GM18909 (cell line): ENCODE results near the gene WDR7.

ENCODE experiments used
- ATAC-seq: cut with Tn5 transposase; IDR thresholded peaks from one replicate; pipeline ENCODE4 v1.9.1; 2021; ENCODE audit warnings: mild to moderate bottlenecking; ENCODE audit not compliant: unreplicated experiment, poor library complexity

The WDR7 gene

DNA sequence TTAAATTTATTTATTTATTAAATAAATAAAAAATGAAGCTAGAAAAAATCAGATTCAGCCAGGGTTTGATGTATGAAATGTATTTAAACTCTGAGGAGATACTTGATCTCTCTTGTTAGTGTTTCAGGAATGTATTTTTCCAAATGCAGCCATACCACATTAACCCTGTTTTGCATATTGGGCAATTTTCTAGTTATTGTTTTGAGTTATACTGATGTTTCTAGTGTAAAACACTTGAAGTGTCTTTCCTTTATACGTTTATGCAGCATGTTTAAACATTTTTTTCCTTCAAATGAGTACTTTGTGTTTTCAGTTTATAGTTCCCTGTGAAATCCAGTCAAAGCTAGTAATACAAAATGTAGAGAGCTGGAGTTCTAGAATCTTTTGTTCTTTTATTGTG lies 69.9 kb downstream of the WDR7 start:
- no peak for ATAC-seq

DNA sequence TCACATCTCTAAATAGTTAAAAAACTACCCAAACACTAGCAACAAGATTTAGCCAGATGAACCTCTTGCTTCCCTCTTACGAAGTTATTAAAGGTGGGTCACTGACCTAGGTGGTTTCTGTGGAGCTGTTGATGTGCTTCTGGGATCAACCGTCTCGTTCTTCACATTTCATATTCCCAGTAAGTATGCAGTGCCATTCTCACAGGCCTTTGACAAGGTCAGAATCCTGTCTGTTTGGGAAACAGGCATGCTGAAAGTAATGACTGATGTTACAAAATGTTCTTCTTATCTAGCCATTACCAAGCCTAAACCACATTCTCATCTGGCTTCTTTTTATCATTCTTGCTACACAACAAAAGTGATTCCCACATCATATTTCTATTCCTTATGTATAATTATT lies 70.3 kb downstream of the WDR7 start:
- no peak for ATAC-seq

DNA sequence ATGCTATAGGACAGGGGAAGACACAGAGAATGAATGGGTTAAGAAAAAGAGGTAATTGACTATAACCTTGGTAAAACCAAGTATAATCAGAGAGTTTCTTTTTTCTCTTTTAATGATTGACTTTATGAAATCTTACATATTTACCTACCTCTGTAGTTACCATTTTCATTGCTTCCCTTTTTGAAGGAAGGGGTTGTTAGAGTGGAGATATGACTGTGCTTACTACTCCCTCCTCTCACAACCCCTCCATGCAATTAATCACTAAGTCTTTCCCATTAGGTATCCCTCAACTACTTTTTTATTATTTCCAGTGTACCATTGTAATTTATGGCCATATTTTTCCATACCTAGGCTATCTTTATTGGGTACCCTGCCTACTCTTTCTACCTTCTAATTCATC lies 71.4 kb downstream of the WDR7 start:
- ATAC-seq: no peak

DNA sequence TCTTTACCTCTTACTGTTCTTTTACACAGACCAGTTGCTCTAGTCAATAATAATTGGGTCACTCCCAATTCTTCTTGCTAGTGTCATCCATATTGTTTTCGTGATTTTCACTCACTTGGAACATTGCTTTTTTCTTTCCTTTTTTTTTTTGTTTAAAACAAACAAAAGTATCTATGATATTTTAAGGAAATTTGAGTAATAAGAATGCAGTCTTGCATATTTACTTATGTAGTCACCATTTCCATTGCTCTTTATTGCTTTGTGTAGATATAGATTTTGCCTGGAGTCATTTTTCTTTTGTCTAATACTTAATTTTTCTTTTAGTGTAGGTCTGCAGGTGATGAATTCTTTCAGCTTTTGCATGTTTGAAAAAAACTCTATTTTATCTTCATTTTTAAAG lies 71.9 kb downstream of the WDR7 start:
- ATAC-seq: no peak

DNA sequence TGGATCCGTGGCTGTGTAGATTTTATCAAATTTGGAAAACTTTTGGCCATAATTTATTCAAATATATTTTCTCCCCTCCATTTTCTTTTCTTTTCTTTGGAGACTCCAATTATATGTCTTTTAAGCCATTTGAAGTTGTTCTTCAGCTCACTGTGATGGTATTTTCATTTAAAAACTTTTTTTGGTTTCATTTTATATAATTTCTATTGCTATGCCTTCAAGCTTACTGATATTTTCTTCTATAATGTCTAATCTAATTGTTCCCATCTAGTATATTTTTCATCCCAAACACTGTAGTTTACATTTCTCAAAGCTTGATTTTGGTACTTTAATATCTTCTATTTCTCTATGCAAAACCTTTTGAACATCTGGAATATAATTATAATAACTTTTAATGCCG lies 72.5 kb downstream of the WDR7 start:
- ATAC-seq: no peak

DNA sequence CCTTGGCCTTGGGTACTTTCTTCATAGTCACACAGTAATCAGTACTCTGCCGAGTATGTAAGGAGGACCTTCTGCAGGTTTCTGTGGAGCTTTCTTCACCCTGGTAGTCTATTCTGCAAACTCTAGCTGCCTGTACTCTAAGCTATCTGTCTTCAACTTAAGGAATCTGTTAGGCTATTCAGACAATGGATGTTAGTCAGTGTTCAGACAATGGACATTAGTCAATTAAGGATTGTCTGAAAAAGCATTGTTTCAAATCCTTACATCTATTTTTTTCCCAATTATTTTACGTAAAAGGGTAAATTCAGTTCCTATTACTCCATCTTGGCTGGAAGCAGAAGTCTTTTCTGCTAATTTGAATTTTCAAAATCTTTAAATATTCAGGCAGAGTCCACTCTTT lies 75.7 kb downstream of the WDR7 start:
- no peak for ATAC-seq

DNA sequence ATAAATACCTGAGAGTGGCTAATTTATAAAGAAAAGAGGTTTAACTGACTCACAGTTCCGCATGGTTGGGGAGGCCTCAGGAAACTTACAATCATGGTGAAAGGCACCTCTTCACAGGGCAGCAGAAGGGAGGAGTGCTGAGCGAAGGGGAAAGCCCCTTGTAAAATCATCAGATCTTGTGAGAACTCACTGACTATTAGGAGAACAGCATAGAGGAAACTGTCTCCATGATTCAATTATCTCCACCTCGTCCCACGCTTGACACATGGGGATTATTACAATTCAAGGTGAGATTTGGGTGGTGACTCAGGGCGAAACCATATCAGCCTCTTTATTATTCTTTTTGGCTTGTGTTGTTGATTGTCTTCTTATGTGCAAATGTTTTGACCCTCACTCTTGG lies 76.2 kb downstream of the WDR7 start:
- no peak for ATAC-seq

DNA sequence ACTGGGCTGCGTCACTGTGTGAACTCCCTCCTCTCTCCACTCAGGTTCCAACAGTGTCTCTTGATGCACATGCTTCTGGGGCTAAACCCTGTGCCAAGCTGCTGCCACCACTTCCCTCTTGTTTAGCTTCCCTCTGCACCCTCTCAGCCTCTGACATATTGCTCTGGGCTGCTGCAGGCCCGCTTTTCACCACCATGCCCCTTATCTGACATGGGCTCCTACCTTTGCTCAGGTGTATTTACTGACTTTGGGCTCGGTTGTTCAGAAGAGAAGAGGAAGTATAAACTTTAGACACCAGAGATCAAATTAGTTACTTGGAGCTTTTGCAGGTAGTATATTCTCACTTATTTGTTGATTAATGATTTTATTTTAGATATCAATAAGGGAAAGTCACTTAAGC lies 77.6 kb downstream of the WDR7 start:
- no peak for ATAC-seq

DNA sequence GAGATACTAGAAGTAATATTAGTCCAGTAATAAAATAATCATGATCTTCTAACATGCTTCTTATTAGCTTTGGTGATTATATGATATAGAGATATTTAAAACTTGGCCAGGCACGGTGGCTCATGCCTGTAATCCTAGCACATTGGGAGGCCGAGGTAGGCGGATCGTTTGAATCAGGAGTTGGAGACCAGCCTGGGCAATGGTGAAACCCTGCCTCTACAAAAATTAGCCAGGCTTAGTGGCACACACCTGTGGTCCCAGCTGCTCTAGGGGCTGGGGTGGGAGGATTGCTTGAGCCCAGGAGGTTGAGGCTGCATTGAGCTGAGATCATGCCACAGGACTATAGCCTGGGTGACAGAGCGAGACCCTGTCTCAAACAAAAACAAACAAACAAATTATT lies 87.0 kb downstream of the WDR7 start:
- ATAC-seq: no peak

DNA sequence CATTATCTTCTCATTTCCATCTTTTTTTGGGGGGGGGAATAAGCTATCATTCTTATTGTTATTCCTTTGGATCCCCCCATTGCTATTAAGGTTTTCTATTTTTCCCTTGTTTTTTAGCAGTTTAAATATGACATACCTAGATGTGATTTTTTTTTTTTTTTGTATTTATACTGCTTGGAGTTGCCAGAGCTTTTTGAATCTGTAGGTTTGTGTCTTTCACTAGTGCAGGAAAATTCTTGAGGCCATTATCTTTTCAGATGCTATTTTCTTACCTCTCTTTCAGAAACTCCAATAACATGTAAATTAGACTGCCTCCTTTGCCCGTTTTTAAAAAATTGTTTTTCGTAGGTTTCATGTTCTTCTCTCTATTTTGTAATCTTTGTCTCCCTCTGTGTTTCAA lies 88.6 kb downstream of the WDR7 start:
- ATAC-seq: no peak

DNA sequence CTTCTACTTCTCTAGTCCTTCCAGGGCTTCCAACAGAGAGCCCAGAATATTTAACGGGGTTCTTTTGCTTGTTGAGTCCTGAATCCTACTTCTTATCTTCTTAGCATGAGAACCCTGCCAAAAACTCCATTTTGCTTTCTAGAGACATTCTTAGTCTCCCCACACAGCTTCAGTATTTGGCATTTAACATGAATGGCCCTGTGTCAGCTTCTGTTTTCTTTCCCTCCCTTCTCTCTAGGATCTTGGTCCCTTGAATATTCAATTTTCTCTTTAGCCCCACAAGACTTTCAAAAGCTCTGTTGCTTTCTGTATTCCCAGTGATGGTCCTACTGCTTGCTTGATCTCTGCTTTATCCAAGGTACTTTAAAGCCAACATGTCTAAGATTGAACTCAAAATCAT lies 89.5 kb downstream of the WDR7 start:
- no peak for ATAC-seq

DNA sequence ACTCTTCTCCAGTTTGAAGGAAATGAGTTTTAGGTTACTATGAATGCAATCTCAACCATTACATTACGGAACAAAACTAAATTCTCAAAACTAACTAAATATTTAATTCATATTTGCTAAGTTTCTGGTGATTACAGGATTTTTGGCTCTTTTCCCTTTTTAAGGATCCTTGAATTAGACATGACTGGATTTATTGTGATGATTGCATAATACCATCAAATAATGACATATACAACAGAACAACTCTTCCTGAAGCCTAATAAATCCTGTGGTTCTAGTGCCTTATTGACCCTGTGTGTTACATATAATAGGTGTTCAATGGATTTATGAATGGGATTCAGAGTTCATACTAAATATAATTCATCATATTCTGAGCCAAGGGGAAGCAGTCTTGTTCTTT lies 90.5 kb downstream of the WDR7 start:
- ATAC-seq: no peak

DNA sequence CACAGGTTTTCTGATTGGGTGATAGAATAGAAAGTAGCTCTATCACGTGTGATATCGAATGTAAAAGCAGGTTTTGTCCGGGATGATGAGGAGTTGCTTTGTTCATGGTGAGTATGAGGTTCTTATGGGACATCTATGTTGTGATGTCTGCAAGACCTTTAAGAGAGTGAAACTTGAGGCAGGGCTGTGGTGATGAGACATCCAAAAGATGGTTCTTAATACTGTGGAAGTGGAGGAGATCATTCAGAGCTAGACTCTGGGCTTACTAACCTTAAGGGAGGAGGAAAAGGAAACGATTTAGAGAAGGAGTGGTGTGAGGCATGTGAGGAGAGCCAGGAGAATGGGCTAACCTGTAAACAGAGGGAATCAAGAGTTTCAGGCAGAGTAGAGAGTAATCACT lies 92.0 kb downstream of the WDR7 start:
- ATAC-seq: no peak

DNA sequence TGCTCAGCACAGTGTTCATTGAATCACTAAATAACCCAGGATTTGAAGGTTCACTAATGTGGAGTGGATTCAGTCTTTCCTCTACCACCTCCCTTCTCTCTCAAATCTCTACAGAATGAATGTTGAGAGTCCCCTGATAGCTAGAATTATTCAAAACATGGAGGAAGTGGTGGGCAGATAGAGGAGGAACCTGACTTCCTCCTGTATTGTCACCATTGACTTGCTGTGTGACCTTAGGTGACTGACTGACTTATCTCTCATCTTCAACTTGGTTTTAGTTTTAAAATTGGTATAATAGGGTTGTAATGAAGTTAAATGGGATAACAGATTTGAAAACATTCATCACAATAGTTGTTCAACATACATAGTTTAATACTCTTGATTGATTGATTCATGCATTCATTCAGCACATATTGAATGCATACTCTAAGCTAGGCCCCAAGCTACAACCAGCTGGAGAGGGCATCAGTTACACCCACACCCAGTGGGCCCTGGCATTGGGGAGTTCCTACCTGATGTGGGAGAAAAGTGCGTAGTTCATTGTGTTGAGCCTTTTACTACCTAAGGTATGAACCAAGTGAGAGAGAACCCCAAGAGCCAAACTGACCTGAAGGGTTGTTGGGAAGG lies 96.0 kb downstream of the WDR7 start:
- ATAC-seq: peak; percentile 74

DNA sequence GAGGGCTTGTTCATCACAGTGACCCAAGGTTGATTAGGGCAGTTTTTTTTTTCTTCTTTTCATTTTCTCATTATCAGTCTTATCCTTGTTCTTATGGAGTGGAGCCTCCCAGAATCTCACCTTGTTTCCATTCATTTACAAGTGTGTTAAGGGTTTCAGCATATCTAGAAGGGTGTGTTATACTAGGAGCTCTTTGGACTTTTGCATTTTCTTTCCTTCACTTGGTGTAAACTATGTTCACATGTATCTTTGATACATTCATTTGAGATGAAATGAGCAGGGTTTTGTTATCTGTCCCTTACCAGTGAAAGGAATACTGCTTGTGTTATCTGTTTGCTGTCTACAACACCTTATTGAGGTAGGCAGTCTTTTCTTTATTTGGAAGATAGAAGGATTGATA lies 96.7 kb downstream of the WDR7 start:
- no peak for ATAC-seq

DNA sequence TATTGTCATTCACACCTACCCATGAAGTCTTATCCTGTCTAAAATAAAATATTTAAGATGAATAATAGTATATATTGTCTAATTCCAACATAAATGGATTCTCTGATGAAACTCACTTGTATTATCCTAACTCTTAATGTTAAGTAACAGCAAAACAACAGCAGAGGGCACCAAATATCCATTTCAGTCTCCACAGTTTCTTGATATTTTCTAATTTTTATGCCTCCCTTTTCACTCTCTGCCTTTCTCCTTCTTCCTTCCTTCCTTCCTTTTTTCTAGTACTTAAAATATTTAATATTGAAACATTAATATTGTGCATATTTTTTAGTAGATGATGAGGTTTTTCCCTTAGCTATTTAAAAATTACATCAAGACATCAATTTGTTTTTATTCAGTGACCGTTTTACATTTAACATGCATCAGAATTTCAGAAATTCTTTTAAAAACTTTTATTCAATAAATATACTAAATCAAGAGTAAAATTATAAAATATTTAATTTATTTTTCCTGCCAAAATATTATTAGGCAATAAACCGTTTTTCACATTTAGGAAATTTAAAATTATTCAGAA lies 97.6 kb downstream of the WDR7 start:
- ATAC-seq: no peak

DNA sequence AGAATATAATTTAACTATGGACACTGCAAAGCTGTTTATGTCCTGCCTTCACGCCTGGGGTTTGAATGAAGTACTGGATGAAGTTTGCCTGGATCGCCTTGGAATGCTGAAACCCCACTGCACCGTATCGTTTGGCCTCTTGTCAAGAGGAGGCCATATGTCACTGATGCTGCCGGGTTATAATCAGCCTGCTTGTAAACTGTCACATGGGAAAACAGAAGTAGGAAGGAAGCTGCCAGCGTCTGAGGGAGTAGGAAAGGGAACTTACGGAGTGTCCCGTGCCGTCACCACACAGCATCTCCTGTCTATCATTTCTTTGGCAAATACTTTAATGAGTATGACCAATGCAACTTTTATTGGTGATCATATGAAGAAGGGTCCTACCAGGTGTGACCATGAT lies 105.8 kb downstream of the WDR7 start:
- ATAC-seq: no peak

DNA sequence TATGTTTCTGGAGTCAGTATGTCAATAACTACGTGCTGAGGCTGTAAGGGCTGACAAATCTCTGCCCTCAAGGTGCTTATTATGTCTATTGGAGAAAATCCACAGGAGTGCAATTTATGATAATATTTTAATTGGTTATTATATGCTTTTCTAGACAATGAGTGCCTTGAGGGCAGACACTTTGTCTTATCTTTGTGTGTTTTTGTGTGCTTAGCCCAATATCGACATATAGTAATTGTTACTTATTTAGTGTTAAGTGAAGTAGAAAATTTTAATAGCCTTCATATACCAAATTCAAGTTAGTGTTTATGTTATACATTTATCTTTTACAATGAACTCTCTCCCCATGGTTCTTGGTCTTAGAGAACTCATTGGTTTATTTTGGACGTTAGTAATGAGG lies 118.9 kb downstream of the WDR7 start:
- ATAC-seq: no peak

DNA sequence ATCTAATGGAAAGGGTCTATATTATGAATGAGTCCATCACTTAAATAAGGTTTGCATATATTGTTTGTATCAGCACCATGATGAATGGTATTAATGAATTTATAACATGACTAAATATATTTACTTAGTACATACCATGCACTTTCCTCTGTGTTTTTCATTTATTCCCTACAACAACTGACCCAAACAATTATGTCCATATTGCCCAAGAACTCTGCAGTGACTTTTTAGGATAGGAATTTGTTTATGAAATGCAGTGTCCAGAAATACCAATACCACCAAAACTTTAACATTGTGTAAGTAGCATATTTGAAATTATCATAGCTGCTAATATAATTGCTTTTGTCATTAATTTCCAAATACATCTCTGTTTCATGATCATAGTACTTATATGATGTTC lies 119.7 kb downstream of the WDR7 start:
- no peak for ATAC-seq

DNA sequence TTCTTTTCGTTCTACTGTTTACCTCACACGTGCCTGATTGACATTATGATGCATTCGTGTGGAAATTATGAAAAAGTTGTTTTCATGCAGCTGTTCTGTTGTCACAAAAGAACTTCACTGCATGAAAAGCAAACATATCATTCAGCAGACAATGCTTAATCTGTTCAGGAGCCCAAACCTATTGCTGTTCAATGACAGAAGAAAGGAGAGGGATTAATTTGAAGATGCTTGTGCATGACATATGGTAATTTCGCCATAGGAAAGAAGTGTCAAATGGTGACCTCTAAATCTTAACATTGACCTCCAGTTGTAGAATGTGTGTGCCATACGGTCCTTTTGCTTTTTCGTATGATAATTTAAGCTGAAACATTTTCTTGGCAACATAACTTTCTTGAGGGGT lies 124.5 kb downstream of the WDR7 start:
- no peak for ATAC-seq

DNA sequence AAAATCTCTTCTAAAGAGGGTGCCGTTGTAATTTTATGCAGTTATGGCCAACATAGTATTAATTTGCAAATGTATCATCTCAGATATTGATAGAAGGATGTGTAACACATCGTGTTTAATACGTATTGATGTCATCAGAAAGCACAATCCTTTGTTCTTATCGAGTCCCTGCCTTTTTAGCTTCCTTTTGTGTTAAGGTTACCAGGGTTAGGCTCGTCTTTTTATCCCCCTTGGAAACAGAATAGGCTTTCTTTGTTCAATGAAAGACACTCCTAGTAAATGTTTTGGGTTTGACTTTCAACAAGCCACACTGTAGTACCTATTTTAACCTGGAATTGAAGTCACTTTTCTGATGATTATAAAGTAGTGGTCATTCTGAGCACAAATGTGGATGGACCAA lies 136.2 kb downstream of the WDR7 start:
- ATAC-seq: no peak

DNA sequence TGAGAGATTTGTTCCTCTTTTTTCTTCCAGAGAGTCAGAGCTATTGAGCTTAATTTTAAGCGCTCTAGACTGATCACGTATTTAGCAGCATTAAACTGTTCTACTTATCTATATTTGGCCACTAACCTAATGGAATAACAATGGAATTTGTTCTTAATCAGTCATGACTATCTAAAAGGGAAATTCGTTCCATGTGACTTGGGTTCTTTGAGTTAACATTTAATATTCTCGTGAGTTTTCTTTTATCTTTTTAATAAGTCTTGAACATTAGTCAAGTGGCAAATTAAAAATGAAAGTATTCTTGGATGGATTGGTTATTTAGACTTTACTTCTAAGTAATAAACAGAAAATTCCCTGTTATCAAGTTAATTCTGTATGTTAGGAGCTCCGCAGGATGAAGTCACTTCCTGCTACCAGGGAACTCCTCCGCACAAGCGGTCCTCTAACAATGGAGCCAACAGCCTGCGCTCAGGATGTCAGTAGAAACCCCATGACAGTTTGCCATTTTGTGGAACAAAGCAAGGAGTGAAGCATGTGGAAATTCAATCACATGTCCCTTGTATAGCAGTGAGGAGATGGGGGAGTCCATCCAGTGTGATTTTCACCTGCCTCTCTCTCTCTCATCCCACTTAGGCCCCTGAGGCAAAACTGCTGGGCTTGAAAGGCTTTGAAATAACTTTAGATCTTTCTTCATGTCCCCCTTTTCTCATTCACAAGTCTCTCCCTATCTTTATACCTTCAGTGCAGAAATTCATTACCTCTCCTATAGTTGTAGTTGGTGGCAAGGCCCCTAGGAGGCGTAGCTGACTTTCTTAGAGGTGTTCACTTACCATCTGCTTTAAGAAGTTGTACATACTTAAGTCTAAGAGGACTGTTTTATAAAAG lies 138.1 kb downstream of the WDR7 start:
- peak; percentile 52 for ATAC-seq
